Chondrocyte (in vitro differentiated cells): Measurements from ENCODE around the gene OTOP2. TPM values are rescaled to one million over a fixed set of nuclear protein-coding genes. Genes with fewer than 3 reads are reported as not detected.
"Not testable (repeated sequence)": the region's sequence is repeated elsewhere in the genome, so short reads cannot be mapped to it uniquely, and the experiment has no call there.

Experiments
- DNase-seq: peaks from one replicate; pipeline ENCODE4 v3.0.0; 2021; ENCODE audit warnings: mixed read lengths, low spot score
- H3K27ac Mint-ChIP-seq: one replicate; pipeline ENCODE4 v1.8.0; 2021; ENCODE audit warnings: mild to moderate bottlenecking, moderate library complexity, mixed read lengths; ENCODE audit not compliant: unreplicated experiment
- H3K27me3 Mint-ChIP-seq: 2 replicates; pipeline ENCODE4 v1.8.0; 2021; ENCODE audit warnings: low read depth, mixed read lengths
- H3K36me3 Mint-ChIP-seq: 2 replicates; pipeline ENCODE4 v1.8.0; 2021; ENCODE audit warnings: low read depth, mixed read lengths
- H3K4me1 Mint-ChIP-seq: 2 replicates; pipeline ENCODE4 v1.8.0; 2021; ENCODE audit warnings: low read depth, mild to moderate bottlenecking, mixed read lengths
- H3K4me3 Mint-ChIP-seq: one replicate; pipeline ENCODE4 v1.8.0; 2021; ENCODE audit warnings: mild to moderate bottlenecking, moderate library complexity, mixed read lengths; ENCODE audit not compliant: unreplicated experiment
- H3K9me3 Mint-ChIP-seq: 2 replicates; pipeline ENCODE4 v1.8.0; 2021; ENCODE audit warnings: low read depth, mixed read lengths
- total RNA-seq: library from RNA; stranded (reverse); gene quantifications from 3 replicates; pipeline ENCODE4 v1.2.1, GENCODE V29; 2021
- TF ChIP-seq, protein P1 (sequence below): fragments of 200-600 bp; sonication (generic); IDR thresholded peaks from 2 replicates; pipeline ENCODE4 v1.5.0; 2021; ENCODE audit warnings: antibody characterized with exemption, mild to moderate bottlenecking, moderate library complexity

OTOP2 gene
- total RNA-seq, 1 donor from 2014 or later, result not detected

DNA sequence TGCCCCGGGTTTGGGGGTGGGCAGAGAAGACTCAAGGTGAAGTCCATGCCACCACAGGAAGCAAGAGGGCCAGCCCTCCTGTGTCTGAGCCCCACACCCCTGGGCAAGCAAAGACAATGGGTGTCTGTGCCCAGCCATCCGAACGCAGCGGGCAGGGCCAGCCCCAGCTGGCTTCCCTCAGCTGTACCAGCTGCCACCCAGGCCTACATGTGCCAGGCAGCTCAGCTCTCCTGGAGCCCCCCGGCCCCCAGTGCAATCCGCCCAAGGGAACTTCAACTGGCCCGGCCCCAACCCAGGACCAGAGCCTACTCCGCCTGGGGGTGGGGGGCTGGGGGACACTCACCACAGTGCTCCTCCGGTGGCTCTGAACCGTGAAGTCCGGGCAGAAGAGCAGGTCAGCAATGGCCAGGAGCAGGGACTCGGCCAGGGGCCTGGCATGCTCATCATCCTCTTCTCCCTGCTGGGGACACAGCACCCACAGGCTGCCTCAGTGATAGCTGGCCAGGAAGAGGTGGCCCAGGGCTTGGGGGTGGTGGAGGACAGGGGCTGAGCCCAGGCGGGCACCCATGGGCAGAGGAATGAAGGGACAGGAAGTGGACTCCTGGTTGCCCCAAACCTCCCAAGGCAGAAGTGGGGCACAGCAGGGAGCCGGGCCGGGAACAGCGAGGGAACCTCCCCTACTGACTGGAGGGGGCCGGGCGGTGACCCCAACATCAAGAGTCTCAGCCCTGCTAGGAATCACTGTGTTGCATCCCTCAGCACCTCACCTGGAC, 38.7 kb downstream of the OTOP2 start:
- DNase-seq, result no peak
- Mint-ChIP-seq H3K36me3 (no peaks in the 10 kb centered on the region), H3K4me1 (no peaks in the 10 kb centered on the region), H3K9me3 (no peaks in the 10 kb centered on the region), H3K4me3 (no peak overlapping the region), H3K27me3 (no peaks in the 10 kb centered on the region), H3K27ac (no peak overlapping the region)
- TF ChIP-seq, protein P1, sequence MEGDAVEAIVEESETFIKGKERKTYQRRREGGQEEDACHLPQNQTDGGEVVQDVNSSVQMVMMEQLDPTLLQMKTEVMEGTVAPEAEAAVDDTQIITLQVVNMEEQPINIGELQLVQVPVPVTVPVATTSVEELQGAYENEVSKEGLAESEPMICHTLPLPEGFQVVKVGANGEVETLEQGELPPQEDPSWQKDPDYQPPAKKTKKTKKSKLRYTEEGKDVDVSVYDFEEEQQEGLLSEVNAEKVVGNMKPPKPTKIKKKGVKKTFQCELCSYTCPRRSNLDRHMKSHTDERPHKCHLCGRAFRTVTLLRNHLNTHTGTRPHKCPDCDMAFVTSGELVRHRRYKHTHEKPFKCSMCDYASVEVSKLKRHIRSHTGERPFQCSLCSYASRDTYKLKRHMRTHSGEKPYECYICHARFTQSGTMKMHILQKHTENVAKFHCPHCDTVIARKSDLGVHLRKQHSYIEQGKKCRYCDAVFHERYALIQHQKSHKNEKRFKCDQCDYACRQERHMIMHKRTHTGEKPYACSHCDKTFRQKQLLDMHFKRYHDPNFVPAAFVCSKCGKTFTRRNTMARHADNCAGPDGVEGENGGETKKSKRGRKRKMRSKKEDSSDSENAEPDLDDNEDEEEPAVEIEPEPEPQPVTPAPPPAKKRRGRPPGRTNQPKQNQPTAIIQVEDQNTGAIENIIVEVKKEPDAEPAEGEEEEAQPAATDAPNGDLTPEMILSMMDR, result no peak

DNA sequence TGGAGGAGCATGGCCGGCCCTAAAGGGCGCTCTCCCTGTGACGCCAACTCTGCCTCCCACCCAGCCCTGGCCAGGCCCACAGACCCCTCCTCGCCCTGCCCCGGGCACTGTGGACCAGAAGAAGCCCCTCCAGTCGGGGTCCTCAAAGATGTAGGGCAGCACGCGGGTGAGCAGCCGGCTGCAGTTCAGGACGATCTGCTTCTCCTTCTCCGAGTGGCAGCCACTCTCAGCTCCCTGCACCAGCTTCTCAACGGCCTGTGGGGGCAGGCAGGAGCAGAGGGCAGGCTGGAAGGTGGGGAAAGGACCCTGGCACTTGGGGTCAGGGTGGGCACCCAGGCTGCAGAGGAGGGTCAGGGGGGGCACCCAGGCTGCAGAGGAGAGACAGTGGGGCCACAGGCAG, 39.6 kb downstream of the OTOP2 start:
- Mint-ChIP-seq H3K4me3 (no peak overlapping the region), H3K27me3 (no peaks in the 10 kb centered on the region), H3K27ac (no peak overlapping the region), H3K9me3 (no peaks in the 10 kb centered on the region), H3K36me3 (no peaks in the 10 kb centered on the region), H3K4me1 (no peaks in the 10 kb centered on the region)
- TF ChIP-seq, protein P1, result peak; percentile 23
- DNase-seq, result no peak

DNA sequence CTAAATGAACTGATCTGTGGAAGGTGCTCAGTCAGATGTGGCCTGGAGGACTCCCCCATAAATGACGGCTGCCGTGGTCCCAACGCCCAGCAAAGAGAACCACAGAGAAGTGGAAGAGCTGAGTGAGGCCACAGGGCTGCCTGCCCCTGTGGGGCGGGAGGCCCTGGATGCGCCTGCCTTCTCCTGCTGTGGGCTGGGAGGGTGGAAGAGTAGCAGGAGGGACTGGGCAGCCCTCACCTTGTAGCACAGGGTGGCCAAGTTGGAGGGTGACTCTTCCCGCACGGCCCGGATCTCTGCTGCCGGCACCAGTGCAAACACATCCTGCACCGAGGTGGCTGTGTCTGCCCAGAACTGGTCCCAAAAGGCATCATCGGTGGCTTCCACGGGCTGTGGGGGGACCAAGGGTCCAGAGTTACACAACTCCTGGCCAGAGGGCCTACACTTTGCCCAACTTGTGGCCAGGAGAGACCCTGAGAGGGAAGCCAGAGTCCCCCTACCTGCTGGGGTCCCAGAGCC, 40.2 kb downstream of the OTOP2 start:
- Mint-ChIP-seq H3K4me3 (no peak overlapping the region), H3K27ac (no peak overlapping the region), H3K27me3 (no peaks in the 10 kb centered on the region), H3K9me3 (no peaks in the 10 kb centered on the region), H3K36me3 (no peaks in the 10 kb centered on the region), H3K4me1 (no peaks in the 10 kb centered on the region)
- TF ChIP-seq, protein P1, result no peak
- no peak for DNase-seq

DNA sequence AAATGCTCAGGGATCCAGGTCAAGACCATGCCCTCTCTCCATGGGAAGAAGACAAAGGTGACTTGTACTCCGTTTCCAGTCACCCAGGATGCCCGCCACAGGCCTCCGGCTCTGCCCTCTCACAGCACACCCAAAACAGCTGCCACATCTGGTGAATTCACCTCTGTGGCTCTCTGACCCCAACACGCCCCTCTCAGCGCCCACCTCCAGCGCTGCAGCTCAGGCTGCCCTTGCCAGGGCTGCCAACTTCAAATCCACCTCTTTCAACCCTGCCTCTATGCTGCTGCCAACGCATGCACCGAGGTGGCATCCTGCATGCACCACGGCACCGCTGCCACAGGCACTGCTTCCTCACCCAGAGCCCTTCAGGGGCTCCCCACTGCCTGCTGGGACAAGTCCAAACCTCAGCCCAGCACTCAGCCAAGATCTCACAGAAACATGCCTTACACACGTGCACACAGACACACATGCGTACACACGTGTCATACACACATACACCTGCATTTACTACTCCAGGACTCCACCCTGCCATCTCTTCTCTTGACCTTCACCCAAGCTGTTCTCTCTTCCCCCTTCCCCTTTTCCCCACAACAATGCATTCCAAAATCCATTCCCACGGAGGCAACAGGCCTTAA, 41.0 kb downstream of the OTOP2 start:
- Mint-ChIP-seq H3K4me1 (no peaks in the 10 kb centered on the region), H3K9me3 (no peaks in the 10 kb centered on the region), H3K4me3 (no peak overlapping the region), H3K36me3 (no peaks in the 10 kb centered on the region), H3K27me3 (no peaks in the 10 kb centered on the region), H3K27ac (no peak overlapping the region)
- DNase-seq, result no peak
- TF ChIP-seq, protein P1, result no peak

DNA sequence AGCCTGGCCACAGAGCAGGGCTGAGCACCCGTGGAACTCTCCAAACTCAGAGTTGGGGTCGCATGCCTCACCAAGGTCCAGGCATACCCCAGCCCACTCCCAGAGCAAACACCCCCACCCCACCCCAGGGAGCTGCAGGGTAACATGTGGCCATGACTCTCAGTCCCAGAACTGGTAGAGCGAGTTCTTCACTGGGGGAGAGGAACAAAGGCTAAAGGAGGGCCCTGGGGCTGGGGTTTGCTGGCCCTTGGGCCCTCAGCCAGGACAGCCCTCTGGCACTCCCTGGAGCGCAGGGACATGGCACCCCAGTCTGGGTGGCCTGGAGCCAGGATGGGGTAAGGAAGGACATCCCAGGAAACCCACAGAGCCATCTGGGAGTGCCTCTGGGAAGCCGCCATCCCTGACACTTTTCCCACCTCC, 44.3 kb downstream of the OTOP2 start:
- DNase-seq, result no peak
- TF ChIP-seq, protein P1, result no peak
- H3K27ac Mint-ChIP-seq, result no peak overlapping the region
- H3K27me3 Mint-ChIP-seq, result peaks cover 5% of the 10 kb centered on the region
- peaks cover 7% of the 10 kb centered on the region for H3K4me1 Mint-ChIP-seq
- no peaks in the 10 kb centered on the region for H3K36me3 Mint-ChIP-seq
- H3K9me3 Mint-ChIP-seq, result no peaks in the 10 kb centered on the region
- H3K4me3 Mint-ChIP-seq, result no peak overlapping the region

DNA sequence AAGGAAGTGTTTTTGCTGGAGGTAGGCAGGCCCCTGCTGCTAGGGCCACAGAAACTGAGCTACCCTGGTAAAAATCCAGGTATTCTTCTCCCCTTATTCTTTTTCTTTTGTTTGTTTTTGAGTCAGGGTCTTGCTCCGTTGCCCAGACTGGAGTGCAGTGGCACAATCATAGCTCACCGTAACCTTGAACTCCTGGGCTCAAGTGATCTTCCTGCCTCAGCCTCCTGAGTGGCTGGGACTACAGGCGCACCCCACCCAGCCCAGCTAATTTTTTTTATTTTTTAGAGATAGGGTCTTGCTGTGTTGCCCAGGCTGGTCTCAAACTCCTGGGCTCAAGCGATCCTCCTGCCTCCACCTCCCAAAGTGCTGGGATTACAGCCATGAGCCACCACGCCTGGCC, 45.4 kb downstream of the OTOP2 start:
- H3K27me3 Mint-ChIP-seq, H3K36me3 Mint-ChIP-seq, H3K4me1 Mint-ChIP-seq, H3K9me3 Mint-ChIP-seq, H3K27ac Mint-ChIP-seq, DNase-seq, H3K4me3 Mint-ChIP-seq: not testable (repeated sequence)
